ENCODE data around the gene ANKRD27.

- TF ChIP-seq POLR2A (IDR thresholded peaks at IDR 0.05; ENCODE audit: low read length) (no peak), GATA1 (IDR thresholded peaks at IDR 0.05; ENCODE audit: low read depth, low read length) (no peak)
Measured at GRCh38 chr19:32567486-32567885, 107.5 kb downstream of the ANKRD27 start.

Data from erythroblast (primary cell).